IPS-11a (cell line): Measurements from ENCODE around the gene PSD4.

Source experiments
- H3K4me3 ChIP-seq: one replicate; pipeline ENCODE4 v1.5.1; 2013; ENCODE audit warnings: low read depth, low read length, control low read depth

Gene PSD4

GRCh38 chr2:113173542-113174375, at the start of gene PSD4:
TSS of gene PSD4 (plus strand) at chr2:113173971. CDS start at chr2:113182457, 8,486 bp downstream.
- H3K4me3 ChIP-seq: no peak within 1 kb of the TSS

DNA sequence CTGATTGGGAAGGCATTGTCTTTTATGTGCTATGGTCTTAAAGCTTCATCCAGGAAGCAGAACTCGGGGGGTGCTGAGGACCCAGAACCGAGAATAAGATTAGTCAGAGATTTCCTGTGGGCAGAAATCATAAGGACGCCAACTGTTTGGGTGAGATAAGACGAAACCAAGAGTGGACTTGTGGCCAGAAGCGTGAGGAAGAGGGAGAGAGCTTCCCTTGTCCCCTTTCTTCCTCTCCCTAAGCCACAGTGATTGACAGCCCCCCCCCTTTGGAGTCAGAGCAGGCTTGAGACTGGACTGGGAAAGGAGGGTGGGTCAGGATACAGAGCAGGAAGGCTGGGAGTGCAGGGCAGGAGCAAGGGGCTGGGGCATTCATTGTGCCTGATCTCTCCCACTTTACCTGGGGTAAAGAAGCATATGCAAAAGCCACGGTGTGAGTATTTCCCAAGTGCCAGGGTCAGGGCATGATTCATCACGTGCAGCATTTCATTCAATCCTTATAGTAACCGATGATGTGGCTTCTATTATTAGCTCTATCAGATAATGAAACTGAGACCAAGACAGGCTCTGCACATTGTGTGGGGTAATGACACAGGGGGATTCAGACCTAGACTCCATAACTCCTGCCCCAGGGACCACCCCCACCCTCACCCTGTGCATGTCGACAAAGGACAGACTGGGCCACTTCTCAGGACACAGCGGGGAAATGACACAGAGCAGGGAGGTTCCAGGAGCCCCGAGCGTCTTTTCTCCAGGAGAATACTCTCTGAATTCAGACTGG, 49.4 kb upstream of the PSD4 start:
- H3K4me3 ChIP-seq: no peak overlapping the region

DNA sequence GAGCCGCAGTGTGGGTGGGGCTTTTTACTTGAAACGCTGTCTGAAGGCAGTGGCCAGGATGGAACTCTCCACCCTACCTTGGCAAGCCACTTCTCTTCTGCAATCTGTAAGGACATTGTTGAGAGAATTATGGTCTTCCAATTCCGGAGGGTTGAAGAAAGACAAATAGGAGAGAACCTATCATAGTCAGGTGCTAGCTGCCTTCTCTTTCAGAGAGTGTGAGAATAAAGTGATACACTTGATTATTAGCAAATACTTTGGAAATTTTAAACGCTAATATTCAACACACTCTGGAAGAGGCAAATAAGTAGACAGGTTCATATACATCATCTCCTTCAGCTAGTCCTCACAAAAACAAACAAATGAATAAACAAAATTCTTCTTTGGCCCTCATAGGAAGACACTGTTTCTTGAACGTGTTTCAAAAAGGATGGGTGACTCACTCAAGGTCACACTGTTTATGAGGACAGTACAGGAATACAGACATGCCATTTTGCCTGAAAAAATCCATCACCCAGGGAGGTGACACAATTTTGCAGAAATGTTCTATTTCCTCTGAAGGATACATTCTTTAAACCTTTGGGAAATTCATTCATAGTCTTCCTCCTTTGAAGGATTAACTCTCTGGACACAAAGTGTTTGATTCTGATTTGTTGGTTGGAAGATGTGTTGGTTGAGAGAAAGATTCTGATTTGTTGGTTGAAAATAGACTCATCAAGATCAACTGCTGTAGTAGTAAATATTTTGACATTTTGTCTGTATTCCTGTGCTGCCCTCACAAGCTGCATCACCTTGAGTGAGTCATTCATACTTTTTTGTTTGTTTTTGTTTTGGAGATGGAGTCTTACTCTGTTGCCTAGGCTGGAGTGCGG, 48.6 kb upstream of the PSD4 start:
- H3K4me3 ChIP-seq: no peak overlapping the region

DNA sequence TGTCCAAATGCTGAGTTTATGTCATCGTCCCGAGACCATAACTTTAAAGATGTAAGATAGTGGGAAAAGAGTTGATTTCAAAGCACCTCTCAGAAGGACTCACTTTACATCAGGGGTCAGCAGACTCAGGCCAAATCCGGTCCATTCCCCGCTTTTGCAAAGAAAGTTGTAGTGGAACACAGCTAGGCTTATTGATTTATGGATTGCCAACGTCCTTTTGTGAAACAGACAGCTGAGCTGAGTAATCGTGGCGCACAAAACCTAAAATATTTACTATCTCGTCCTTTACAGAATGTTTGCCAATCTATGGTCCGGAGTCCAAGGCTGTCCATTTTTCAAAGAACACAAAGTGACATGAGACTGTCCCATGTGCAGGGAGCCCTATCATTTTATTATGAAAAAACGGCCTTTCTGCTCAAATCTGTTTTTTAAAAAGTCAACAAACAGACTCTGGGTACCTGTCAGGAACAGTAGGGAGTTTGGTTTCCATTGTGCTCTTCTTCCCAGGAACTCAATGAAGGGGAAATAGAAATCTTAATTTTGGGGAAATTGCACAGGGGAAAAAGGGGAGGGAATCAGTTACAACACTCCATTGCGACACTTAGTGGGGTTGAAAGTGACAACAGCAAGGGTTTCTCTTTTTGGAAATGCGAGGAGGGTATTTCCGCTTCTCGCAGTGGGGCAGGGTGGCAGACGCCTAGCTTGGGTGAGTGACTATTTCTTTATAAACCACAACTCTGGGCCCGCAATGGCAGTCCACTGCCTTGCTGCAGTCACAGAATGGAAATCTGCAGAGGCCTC, 46.7 kb upstream of the PSD4 start, which contains the start of gene IL1RN:
TSS of gene IL1RN (plus strand) at position 754 of the 801 bp plus-strand sequence. CDS start at position 781, 27 bp downstream.
- H3K4me3 ChIP-seq: no peak within 1 kb of the TSS

DNA sequence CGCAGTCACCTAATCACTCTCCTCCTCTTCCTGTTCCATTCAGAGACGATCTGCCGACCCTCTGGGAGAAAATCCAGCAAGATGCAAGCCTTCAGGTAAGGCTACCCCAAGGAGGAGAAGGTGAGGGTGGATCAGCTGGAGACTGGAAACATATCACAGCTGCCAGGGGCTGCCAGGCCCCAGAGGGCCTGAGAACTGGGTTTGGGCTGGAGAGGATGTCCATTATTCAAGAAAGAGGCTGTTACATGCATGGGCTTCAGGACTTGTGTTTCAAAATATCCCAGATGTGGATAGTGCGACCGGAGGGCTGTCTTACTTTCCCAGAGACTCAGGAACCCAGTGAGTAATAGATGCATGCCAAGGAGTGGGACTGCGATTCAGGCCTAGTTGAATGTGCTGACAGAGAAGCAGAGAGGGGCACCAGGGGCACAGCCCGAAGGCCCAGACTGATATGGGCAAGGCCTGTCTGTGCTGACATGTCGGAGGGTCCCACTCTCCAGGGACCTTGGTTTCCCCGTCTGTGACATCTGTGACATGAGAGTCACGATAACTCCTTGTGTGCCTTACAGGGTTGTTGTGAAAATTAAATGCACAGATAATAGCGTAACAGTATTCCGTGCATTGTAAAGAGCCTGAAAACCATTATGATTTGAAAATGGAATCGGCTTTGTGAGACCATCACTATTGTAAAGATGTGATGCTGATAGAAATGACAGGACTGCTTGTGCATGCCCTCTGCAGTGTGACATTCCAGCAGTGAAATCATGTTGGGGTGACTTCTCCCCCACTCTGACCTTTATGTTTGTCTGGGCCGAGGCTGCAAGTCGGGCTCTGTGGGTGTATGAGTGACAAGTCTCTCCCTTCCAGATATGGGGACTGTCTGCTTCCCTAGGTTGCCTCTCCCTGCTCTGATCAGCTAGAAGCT, 45.9 kb upstream of the PSD4 start:
- no peak overlapping the region for H3K4me3 ChIP-seq

DNA sequence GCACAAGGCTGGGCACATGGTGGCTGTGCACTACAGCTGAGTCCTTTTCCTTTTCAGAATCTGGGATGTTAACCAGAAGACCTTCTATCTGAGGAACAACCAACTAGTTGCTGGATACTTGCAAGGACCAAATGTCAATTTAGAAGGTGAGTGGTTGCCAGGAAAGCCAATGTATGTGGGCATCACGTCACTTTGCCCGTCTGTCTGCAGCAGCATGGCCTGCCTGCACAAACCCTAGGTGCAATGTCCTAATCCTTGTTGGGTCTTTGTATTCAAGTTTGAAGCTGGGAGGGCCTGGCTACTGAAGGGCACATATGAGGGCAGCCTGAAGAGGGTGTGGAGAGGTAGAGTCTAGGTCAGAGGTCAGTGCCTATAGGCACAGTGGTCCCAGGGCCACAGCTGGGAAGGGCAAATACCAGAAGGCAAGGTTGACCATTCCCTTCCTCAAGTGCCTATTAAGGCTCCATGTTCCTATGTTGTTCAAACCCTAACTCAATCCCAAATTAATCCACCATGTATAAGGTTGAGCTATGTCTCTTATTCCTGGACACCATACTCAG, 44.2 kb upstream of the PSD4 start:
- H3K4me3 ChIP-seq: no peak overlapping the region

- H3K4me3 ChIP-seq: no peak overlapping the region
These were observed 42.2 kb upstream of the PSD4 start for GRCh38 chr2:113131352-113132185.

- H3K4me3 ChIP-seq: no peak overlapping the region
These were observed 41.3 kb upstream of the PSD4 start for GRCh38 chr2:113132414-113133021.

GRCh38 chr2:113133704-113134598, 39.8 kb upstream of the PSD4 start:
- no peak overlapping the region for H3K4me3 ChIP-seq

GRCh38 chr2:113134717-113135116, 39.1 kb upstream of the PSD4 start:
- H3K4me3 ChIP-seq: no peak overlapping the region

DNA sequence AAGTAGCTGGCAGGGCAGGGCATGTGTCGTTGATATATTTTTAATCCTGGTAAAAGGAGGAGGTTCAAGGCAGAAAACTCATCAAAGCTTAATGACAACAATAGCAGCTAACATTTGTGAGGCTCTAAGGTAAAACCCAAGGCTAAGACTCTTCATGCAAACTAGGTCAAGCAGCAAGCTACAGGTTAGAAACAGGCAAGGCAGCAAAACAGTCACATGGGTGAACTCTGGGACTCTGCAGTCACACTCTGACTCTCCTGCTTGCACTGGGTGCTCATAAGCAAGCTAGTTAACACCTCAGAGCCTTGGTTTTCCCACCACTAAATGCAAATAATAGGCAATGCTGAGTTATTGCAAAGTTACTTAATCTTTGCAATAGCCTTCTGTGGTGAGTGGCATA, 38.5 kb upstream of the PSD4 start:
- no peak overlapping the region for H3K4me3 ChIP-seq

- no peak overlapping the region for H3K4me3 ChIP-seq
These were observed 36.7 kb upstream of the PSD4 start for GRCh38 chr2:113136828-113137775.

GRCh38 chr2:113137827-113138226, 35.9 kb upstream of the PSD4 start:
- no peak overlapping the region for H3K4me3 ChIP-seq

DNA sequence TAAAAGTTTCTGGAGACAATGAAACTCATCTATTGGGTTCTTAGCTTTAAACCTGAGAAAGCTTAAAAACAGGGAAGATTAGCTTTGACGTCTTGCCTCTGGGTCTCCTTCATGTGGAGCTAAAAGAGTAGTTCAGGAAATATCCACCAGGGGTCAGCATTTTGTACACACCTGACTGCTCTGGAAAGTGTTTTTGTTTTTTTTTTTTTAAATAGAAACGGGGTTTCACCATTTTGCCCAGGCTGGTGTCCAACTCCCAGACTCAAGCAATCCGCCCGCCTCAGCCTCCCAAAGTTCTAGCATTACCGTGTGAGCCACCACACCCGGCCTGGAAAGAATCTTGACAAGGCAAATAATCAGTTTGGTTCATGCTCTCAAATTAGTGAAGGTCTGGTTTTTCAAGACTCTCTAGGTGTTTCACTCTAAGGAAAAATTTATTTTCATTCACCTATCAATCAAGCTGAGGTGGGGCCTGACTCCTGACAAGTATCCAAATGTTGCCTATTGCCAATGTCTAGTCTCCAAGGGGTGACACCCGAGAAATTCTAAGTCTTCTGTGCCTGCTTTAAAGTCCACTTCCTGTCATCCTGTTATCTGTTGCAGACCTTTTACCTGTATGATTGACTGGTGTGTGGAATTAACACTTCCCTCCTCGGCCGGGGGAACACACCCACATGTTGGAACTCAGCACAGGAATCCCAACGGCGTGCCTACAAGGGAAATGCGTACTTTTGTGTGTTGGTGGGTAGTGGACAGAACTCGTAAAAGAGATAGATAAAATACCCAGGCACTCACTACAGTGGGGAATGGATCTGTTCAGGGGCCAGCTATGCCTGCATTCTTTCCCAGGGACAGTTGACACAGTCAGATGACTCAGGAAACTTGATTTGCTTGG, 35.1 kb upstream of the PSD4 start:
- no peak overlapping the region for H3K4me3 ChIP-seq
